ENCODE measurements around the gene PCLO. TPM values are rescaled to one million over a fixed set of nuclear protein-coding genes. Genes with fewer than 3 reads are reported as not detected.

PCLO gene
- total RNA-seq, 2 experiments from 2014 or later = not detected

- H3K4me3 Mint-ChIP-seq = no peak overlapping the region
- TF ChIP-seq, protein P1, sequence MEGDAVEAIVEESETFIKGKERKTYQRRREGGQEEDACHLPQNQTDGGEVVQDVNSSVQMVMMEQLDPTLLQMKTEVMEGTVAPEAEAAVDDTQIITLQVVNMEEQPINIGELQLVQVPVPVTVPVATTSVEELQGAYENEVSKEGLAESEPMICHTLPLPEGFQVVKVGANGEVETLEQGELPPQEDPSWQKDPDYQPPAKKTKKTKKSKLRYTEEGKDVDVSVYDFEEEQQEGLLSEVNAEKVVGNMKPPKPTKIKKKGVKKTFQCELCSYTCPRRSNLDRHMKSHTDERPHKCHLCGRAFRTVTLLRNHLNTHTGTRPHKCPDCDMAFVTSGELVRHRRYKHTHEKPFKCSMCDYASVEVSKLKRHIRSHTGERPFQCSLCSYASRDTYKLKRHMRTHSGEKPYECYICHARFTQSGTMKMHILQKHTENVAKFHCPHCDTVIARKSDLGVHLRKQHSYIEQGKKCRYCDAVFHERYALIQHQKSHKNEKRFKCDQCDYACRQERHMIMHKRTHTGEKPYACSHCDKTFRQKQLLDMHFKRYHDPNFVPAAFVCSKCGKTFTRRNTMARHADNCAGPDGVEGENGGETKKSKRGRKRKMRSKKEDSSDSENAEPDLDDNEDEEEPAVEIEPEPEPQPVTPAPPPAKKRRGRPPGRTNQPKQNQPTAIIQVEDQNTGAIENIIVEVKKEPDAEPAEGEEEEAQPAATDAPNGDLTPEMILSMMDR (IDR thresholded peaks at IDR 0.05) = peak; percentile 43
- ChIA-PET POLR2A (no interaction called here), CTCF (interaction anchor here (0.9 to 2.3 kb wide), 3 partner anchors 10 to 131 kb away, joined by 3 to 7 read pairs (median 3); no protein-coding TSS in a partner anchor)
- ATAC-seq (no peak), DNase-seq (peak; percentile 53)
- H3K27me3 Mint-ChIP-seq = no peaks in the 10 kb centered on the region
- no peaks in the 10 kb centered on the region for H3K9me3 Mint-ChIP-seq
- intact Hi-C loops (cut with micrococcal nuclease) = no loop called here
- no peaks in the 10 kb centered on the region for H3K36me3 Mint-ChIP-seq (ENCODE audit: low read depth)
- no peaks in the 10 kb centered on the region for H3K4me1 Mint-ChIP-seq (ENCODE audit: low read depth)
- no peak overlapping the region for H3K27ac Mint-ChIP-seq
Measured at GRCh38 chr7:82740246-82740848, 422.3 kb downstream of the PCLO start.

GRCh38 chr7:82736633-82737032, 426.1 kb downstream of the PCLO start:
- DNase-seq (no peak), ATAC-seq (no peak)
- ChIA-PET CTCF (no interaction called here), POLR2A (no interaction called here)
- Mint-ChIP-seq H3K27ac (no peak overlapping the region), H3K36me3 (ENCODE audit: low read depth) (no peaks in the 10 kb centered on the region), H3K4me1 (ENCODE audit: low read depth) (no peaks in the 10 kb centered on the region), H3K4me3 (no peak overlapping the region), H3K9me3 (no peaks in the 10 kb centered on the region), H3K27me3 (no peaks in the 10 kb centered on the region)
- intact Hi-C loops (cut with micrococcal nuclease) = no loop called here
- TF ChIP-seq, protein P1 (IDR thresholded peaks at IDR 0.05) = no peak

GRCh38 chr7:82732677-82733076, 430.0 kb downstream of the PCLO start:
- Mint-ChIP-seq H3K4me3 (no peak overlapping the region), H3K9me3 (no peaks in the 10 kb centered on the region), H3K27ac (no peak overlapping the region), H3K27me3 (no peaks in the 10 kb centered on the region), H3K4me1 (ENCODE audit: low read depth) (no peaks in the 10 kb centered on the region), H3K36me3 (ENCODE audit: low read depth) (no peaks in the 10 kb centered on the region)
- TF ChIP-seq, protein P1 (IDR thresholded peaks at IDR 0.05) = no peak
- ATAC-seq (no peak), DNase-seq (no peak)
- POLR2A ChIA-PET = no interaction called here
- intact Hi-C loops (cut with micrococcal nuclease) = no loop called here
- CTCF ChIA-PET = no interaction called here

DNA sequence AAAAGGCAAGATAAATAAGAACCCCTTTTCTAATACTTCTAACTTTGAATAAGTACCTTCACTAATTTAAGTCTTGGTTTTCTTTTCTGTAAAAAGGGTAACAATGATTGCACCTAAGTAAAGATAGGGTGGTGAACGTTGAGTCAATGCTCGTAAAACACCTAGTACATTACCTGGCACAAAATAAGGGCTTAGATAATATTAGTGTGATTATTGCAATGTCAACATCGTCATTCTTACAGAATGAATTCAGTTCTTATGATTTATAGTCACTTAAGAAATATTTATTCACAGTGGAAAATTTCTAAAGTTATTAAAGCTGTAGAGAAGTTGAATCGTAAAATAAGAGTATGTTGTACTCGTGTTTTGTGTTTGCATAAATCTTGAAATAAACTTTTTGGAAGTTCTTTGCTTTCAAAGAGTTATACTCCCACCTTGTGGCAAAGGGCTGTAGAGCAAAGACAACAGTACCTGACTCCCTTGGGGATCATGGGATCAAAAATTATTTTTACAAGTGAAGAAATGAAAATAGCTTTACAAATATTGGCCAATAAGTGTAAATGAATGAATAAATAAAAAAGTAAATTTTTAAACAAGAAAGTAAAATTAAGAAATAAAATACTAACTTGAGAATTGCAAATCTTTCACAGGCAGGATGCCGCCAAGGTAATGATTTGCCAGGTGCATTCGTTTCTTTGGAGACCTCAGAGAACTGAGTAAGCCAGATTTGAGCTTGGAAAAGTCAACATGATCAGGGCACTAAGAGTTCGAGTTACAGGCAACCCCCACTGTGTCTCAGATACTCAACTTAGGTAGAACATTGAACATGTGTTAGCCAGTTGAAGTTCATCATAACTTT, 433.3 kb downstream of the PCLO start:
- intact Hi-C loops (cut with micrococcal nuclease) = loop anchor here (10.0 kb wide), 2 partner anchors 475 to 685 kb away; no protein-coding TSS in a partner anchor

More for the DNA sequence above, 433.3 kb downstream of the PCLO start:
- Mint-ChIP-seq H3K36me3 (ENCODE audit: low read depth) (no peaks in the 10 kb centered on the region), H3K27ac (no peak overlapping the region), H3K27me3 (no peaks in the 10 kb centered on the region), H3K4me3 (no peak overlapping the region), H3K4me1 (ENCODE audit: low read depth) (no peaks in the 10 kb centered on the region), H3K9me3 (no peaks in the 10 kb centered on the region)
- ChIA-PET CTCF (interaction anchor here (0.9 to 2.2 kb wide), 6 partner anchors 9 to 684 kb away, joined by 3 to 7 read pairs (median 3); no protein-coding TSS in a partner anchor), POLR2A (interaction anchor here (0.6 kb wide), 1 partner anchor 123 kb away, joined by 3 read pairs; no protein-coding TSS in a partner anchor)
- ATAC-seq (no peak), DNase-seq (no peak)
- TF ChIP-seq, protein P1 (IDR thresholded peaks at IDR 0.05) = peak; percentile 41
